Measurements from ENCODE around the gene MARCHF10. TPM values are rescaled to one million over a fixed set of nuclear protein-coding genes. Genes with fewer than 3 reads are reported as not detected.

MARCHF10 gene
- total RNA-seq, 1 donor from 2014 or later, result not detected

- DNase-seq (no peak), ATAC-seq (no peak)
- intact Hi-C loops (cut with micrococcal nuclease), result no loop called here
These were observed 150.9 kb downstream of the MARCHF10 start for GRCh38 chr17:62657145-62657665.

DNA sequence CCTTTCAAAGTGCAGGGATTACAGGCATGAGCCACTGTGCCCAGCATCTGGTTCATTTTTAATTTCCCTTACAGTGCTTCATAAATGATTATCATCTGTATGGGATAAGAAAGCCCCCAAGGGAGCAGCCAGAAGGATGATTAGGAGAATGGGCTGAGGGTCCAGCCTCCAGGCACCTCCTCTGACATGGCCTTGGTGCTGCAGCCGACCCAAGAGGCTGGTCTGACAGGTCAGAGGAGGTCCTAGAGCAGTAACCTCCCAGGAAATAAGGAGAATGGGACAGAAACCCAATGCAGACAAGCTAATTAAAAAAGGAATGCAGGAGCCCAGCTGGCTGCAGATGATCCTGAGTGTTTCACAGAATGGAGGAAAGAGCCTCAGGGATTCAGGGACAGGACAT is 151.7 kb downstream of the MARCHF10 start:
- DNase-seq (no peak), ATAC-seq (no peak)
- intact Hi-C loops (cut with micrococcal nuclease), result no loop called here

DNA sequence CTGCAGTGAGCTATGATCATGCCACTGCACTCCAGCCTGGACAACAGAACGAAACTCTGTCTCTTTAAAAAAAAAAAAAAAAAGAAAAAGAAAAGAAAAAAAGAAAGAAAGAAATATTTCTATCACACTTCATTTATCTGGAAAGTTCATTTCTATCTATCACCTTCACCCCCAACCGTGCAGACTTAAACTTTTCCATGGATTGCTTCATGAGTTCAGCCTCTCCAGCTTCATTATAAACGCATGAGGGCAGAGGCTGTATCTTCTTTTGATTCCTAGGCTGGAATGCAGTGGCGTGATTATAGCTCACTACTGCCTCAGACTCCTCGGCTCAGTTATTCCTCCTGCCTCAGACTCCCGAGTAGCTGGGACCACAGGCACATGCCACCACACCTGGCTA is 152.5 kb downstream of the MARCHF10 start:
- DNase-seq (no peak), ATAC-seq (no peak)
- intact Hi-C loops (cut with micrococcal nuclease), result no loop called here

DNA sequence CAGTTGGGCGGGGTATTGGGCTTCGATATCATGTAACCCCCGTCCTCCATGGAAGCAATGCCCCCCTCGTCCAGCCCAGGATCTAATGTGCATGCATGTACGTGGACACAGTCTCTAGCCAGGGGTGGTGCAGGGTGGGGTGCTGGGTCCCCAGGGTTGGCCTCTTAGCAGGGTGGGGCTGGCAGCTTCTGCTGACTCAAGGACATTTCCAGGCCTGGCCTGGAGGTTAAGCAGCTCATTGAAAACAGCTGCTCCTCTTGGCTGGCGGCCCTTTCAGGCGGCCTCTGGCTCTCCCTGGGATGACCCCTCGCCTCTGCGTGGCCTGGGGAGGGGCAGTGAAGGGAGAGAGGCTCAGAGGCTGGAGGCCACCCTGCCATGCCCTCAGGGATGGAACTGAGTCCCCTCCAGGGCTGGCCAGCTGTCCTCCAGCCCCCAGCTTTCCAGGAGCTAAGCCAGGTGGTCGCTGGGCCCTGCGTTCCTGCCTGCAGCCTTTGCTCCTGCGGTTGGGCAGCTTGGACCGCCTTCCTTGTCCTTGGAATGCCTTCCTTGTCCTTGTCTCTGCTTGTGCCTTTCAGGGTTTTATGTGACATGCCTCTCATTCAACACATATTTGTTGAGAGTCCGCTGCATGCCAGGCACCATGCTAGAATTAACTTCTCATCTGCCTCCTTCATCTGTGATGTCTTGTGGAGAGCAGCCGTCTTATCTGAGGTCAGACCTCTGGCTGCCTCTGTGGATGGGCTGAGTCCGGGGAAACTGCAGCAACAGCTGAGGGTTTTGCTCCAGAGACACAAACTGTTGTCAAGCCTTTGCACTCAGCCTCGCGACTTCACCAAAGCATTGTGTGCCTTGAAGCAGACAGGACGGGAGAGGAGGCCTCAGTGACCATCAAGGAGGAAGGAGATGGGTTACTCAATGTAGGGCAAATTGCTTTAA is 154.0 kb downstream of the MARCHF10 start:
- intact Hi-C loops (cut with micrococcal nuclease), result no loop called here
- peak; percentile 84 for ATAC-seq
- DNase-seq, result peak; percentile 89

DNA sequence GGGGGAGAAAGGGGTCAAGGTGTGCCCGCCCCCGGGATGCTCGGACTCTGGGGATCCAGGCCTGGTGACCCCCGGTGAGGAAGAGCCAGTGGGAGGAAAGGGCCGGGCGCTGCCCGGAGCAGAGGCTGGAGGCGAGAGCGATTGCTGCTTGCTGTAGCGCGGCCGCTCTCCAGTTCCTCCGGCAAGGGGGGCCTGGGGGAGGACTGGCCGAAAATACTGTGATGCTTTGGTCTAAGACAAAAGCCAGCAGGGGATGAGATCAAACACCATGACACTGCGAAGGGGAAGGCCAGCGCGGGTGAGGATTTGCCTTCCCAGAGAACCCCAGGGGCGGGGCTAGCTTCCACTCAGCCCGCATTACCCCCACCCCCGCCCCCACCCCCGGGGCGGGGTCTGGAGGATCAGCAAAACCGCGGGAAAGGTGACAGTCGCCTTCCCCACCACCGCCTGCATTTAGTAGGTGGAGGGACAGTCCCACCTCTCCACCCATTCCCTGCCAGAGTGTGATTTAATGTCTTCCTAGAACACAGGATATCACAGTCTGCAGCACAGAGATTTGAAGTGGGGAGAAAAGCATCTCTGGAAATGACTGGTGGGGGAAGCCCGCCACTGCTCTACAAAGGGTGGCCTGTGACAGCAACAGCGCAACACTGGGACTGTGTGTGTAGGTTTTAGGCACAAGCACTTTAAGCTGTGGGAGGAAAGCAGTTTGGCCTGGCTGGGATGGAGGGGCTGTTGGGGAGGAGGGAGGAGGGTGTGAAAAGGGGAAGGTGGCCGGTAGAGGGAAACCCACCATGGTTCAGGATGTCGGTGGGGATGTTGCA is 154.9 kb downstream of the MARCHF10 start:
- peak; percentile 57 for ATAC-seq
- intact Hi-C loops (cut with micrococcal nuclease), result no loop called here
- peak; percentile 84 for DNase-seq

GRCh38 chr17:62652251-62653001 is 155.7 kb downstream of the MARCHF10 start:
- intact Hi-C loops (cut with micrococcal nuclease), result no loop called here
- DNase-seq, result peak; percentile 79

More at GRCh38 chr17:62652251-62653001, 155.7 kb downstream of the MARCHF10 start:
- ATAC-seq, result peak; percentile 47

Other genes starting within 250 kb of the MARCHF10 start
- gene MRC2, start 180.6 kb downstream of the MARCHF10 start, total RNA-seq, result 18.1 TPM
- 6.6 TPM for gene TANC2, start 157.9 kb upstream of the MARCHF10 start, total RNA-seq